ENCODE measurements around the gene KIAA2012. TPM values are rescaled to one million over a fixed set of nuclear protein-coding genes. Genes with fewer than 3 reads are reported as not detected.

KIAA2012 gene
- total RNA-seq, 1 donor from 2014 or later = not detected

DNA sequence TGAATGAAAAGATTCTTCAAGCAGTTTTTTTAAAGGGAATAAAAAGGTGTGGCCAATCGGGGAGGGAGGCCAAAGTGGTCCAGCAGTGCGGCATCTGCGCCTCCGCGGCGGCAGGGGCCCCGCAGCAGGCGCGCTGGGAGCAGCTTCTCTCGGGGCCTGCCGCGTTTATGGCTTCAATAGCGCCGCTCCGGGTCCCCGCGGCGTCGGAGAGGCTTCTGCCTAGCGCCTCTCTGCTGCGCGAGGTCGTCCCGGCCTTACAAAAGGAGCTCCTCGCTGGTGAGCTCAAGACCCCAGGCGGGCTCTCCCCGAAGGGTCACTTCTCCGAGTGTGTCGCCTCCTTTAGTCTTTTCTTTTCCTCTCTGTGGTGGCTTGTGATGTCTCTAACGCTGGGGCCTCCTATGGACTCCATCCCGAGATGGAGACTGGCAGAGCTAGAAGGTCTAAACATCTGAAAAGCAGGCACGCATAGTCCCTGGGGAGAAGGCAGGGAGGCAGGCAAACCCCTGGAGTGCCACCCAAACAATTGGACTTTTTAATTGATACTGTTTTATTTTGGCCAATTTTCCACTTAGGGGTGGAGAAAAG lies 98.3 kb downstream of the KIAA2012 start:
- H3K27ac Mint-ChIP-seq (ENCODE audit: unreplicated experiment) = no peak overlapping the region
- no peaks in the 10 kb centered on the region for H3K9me3 Mint-ChIP-seq (ENCODE audit: unreplicated experiment)
- TF ChIP-seq EZH2 (IDR thresholded peaks at IDR 0.05; ENCODE audit: insufficient read depth, low read length) = no peak
- TF ChIP-seq, protein P1, sequence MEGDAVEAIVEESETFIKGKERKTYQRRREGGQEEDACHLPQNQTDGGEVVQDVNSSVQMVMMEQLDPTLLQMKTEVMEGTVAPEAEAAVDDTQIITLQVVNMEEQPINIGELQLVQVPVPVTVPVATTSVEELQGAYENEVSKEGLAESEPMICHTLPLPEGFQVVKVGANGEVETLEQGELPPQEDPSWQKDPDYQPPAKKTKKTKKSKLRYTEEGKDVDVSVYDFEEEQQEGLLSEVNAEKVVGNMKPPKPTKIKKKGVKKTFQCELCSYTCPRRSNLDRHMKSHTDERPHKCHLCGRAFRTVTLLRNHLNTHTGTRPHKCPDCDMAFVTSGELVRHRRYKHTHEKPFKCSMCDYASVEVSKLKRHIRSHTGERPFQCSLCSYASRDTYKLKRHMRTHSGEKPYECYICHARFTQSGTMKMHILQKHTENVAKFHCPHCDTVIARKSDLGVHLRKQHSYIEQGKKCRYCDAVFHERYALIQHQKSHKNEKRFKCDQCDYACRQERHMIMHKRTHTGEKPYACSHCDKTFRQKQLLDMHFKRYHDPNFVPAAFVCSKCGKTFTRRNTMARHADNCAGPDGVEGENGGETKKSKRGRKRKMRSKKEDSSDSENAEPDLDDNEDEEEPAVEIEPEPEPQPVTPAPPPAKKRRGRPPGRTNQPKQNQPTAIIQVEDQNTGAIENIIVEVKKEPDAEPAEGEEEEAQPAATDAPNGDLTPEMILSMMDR (IDR thresholded peaks at IDR 0.05; ENCODE audit: insufficient read depth, low read depth, low read length) = no peak
- Histone ChIP-seq H3K27me3 (ENCODE audit: insufficient read depth, low read length) (no peaks in the 10 kb centered on the region), H3K4me1 (ENCODE audit: insufficient read depth, low read length) (peaks cover 3% of the 10 kb centered on the region), H3K9me3 (ENCODE audit: insufficient read depth, low read depth, low read length) (no peaks in the 10 kb centered on the region), H3K4me2 (ENCODE audit: low read length) (peak overlapping the region; percentile 86), H3K36me3 (ENCODE audit: insufficient read depth, low read length) (no peaks in the 10 kb centered on the region), H4K20me1 (ENCODE audit: insufficient read depth, low read length) (no peaks in the 10 kb centered on the region), H3K4me3 (ENCODE audit: insufficient read depth, low read depth, low read length) (peak overlapping the region; percentile 51), H2AFZ (ENCODE audit: low read depth, low read length) (peak overlapping the region; percentile 89), H3K27ac (ENCODE audit: low read depth, low read length) (no peak overlapping the region), H3K79me2 (ENCODE audit: insufficient read depth, low read length) (no peaks in the 10 kb centered on the region), H3K9ac (ENCODE audit: low read length) (peak overlapping the region; percentile 41)
- H3K27me3 Mint-ChIP-seq (ENCODE audit: low read depth, unreplicated experiment) = peaks cover 18% of the 10 kb centered on the region
- H3K36me3 Mint-ChIP-seq (ENCODE audit: low read depth, unreplicated experiment) = no peaks in the 10 kb centered on the region
- FAIRE-seq = no peak
- no peak overlapping the region for H3K4me3 Mint-ChIP-seq (ENCODE audit: unreplicated experiment)
- H3K4me1 Mint-ChIP-seq (ENCODE audit: low read depth, unreplicated experiment) = no peaks in the 10 kb centered on the region
- no peak for DNase-seq (ENCODE audit: low read depth)

DNA sequence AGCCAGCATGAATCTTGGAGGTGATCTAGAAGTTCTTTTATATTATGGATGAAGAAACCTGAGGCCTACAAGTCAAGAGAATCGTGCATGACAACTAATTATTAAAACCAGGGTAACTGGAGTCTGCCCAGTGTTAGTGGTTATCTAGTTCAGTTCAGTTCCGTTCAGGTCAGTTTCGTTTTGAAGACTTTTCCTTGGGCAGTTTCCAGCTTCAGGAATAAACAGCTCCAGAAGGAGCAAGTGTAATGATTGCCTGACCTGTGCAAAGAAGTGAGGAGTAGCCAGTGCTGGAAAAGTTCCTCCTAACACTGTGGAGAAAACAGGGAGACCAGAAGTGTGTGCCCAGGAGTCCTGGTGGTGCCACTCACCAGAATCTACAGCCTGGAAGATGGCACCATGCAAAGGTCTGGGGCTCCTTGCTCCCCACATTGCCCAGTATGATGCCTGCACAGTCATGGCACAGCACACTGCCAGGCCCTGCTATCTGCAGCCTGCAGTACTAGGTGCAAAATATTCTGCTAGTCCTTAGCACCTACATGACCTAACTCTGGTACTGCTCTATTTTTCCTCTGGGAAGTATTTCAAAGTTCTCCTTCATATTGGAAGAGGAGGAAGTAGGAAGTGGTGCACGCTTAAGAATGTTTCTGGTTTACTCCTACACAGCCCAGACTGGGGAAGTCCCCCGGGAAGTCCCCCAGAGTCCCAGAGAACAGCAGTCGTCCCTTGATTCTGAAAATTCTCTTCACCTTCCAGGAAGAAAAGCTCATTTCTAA lies 99.6 kb downstream of the KIAA2012 start:
- H2AFZ ChIP-seq (ENCODE audit: low read depth, low read length) = no peak overlapping the region

More for the DNA sequence above, 99.6 kb downstream of the KIAA2012 start:
- no peaks in the 10 kb centered on the region for H3K27me3 ChIP-seq (ENCODE audit: insufficient read depth, low read length)
- TF ChIP-seq, protein P1 (IDR thresholded peaks at IDR 0.05; ENCODE audit: insufficient read depth, low read depth, low read length) = no peak
- Mint-ChIP-seq H3K9me3 (ENCODE audit: unreplicated experiment) (no peaks in the 10 kb centered on the region), H3K36me3 (ENCODE audit: low read depth, unreplicated experiment) (no peaks in the 10 kb centered on the region), H3K27ac (ENCODE audit: unreplicated experiment) (no peak overlapping the region), H3K4me1 (ENCODE audit: low read depth, unreplicated experiment) (no peaks in the 10 kb centered on the region), H3K27me3 (ENCODE audit: low read depth, unreplicated experiment) (peaks cover 18% of the 10 kb centered on the region), H3K4me3 (ENCODE audit: unreplicated experiment) (no peak overlapping the region)
- H3K4me1 ChIP-seq (ENCODE audit: insufficient read depth, low read length) = peaks cover 3% of the 10 kb centered on the region
- no peak for FAIRE-seq
- DNase-seq (ENCODE audit: low read depth) = no peak
- no peak overlapping the region for H3K4me2 ChIP-seq (ENCODE audit: low read length)
- no peaks in the 10 kb centered on the region for H3K9me3 ChIP-seq (ENCODE audit: insufficient read depth, low read depth, low read length)
- no peak overlapping the region for H3K9ac ChIP-seq (ENCODE audit: low read length)
- H3K79me2 ChIP-seq (ENCODE audit: insufficient read depth, low read length) = no peaks in the 10 kb centered on the region
- no peaks in the 10 kb centered on the region for H3K36me3 ChIP-seq (ENCODE audit: insufficient read depth, low read length)
- H3K4me3 ChIP-seq (ENCODE audit: insufficient read depth, low read depth, low read length) = no peak overlapping the region
- no peak overlapping the region for H3K27ac ChIP-seq (ENCODE audit: low read depth, low read length)
- H4K20me1 ChIP-seq (ENCODE audit: insufficient read depth, low read length) = no peaks in the 10 kb centered on the region
